Activated CD4-positive, alpha-beta T cell treated with anti-CD3 and anti-CD28 coated beads, Interleukin-2, amount 50 U/mL, for 24 hours (primary cell): ENCODE measurements around the gene SLC6A20.
"Not testable (repeated sequence)": the region's sequence is repeated elsewhere in the genome, so short reads cannot be mapped to it uniquely, and the experiment has no call there.

Experiments used
- DNase-seq, 2 donors: peaks; one replicate each; pipeline ENCODE4 v3.0.0-alpha.2; 2020; ENCODE audit warnings: low read depth in 1 of 2, low spot score in 1 of 2

The SLC6A20 gene

GRCh38 chr3:45760878-45761711 is 35.2 kb downstream of the SLC6A20 start:
- peak in 1 of 2 donors; percentile 30 for DNase-seq

GRCh38 chr3:45759851-45760250 is 36.5 kb downstream of the SLC6A20 start:
- no peak for DNase-seq

GRCh38 chr3:45758871-45759270 is 37.5 kb downstream of the SLC6A20 start:
- DNase-seq: no peak

- not testable (repeated sequence) for DNase-seq
These were observed 39.2 kb downstream of the SLC6A20 start for GRCh38 chr3:45757141-45757540.

- DNase-seq: no peak
These were observed 40.3 kb downstream of the SLC6A20 start for GRCh38 chr3:45756055-45756454.

- DNase-seq: no peak
These were observed 41.9 kb downstream of the SLC6A20 start for GRCh38 chr3:45754461-45754860.

- no peak for DNase-seq
These were observed 43.2 kb downstream of the SLC6A20 start for GRCh38 chr3:45753095-45753494.

GRCh38 chr3:45751537-45752242 is 44.6 kb downstream of the SLC6A20 start:
- no peak for DNase-seq

- DNase-seq: no peak
These were observed 46.5 kb downstream of the SLC6A20 start for GRCh38 chr3:45749880-45750279.

GRCh38 chr3:45749036-45749600 is 47.2 kb downstream of the SLC6A20 start:
- not testable (repeated sequence) for DNase-seq

GRCh38 chr3:45748068-45748467 is 48.3 kb downstream of the SLC6A20 start:
- no peak for DNase-seq

- DNase-seq: no peak
These were observed 49.3 kb downstream of the SLC6A20 start for GRCh38 chr3:45746777-45747622.

- DNase-seq: no peak
These were observed 50.1 kb downstream of the SLC6A20 start for GRCh38 chr3:45746165-45746776.

GRCh38 chr3:45742461-45743089 is 53.8 kb downstream of the SLC6A20 start:
- DNase-seq: no peak

GRCh38 chr3:45741742-45742460 is 54.4 kb downstream of the SLC6A20 start:
- no peak for DNase-seq

GRCh38 chr3:45741247-45741646 is 55.1 kb downstream of the SLC6A20 start:
- no peak for DNase-seq

GRCh38 chr3:45739991-45740390 is 56.3 kb downstream of the SLC6A20 start:
- no peak for DNase-seq

- DNase-seq: no peak
These were observed 59.1 kb downstream of the SLC6A20 start for GRCh38 chr3:45737234-45737633.

GRCh38 chr3:45736707-45737106 is 59.6 kb downstream of the SLC6A20 start:
- DNase-seq: no peak
